Stimulated activated CD4-positive, alpha-beta T cell treated with anti-CD3 and anti-CD28 coated beads, Interleukin-12 subunit alpha, Interleukin-12 subunit beta, amount 100 ng/mL, for 4 hours (primary cell): ENCODE data around the gene IQGAP2.
"Not testable (repeated sequence)": the region's sequence is repeated elsewhere in the genome, so short reads cannot be mapped to it uniquely, and the experiment has no call there.

Source experiments
- DNase-seq: peaks from one replicate; pipeline ENCODE4 v3.0.0-alpha.2; 2020

IQGAP2 gene

GRCh38 chr5:76729373-76730290 lies 326.5 kb downstream of the IQGAP2 start:
- no peak for DNase-seq

DNA sequence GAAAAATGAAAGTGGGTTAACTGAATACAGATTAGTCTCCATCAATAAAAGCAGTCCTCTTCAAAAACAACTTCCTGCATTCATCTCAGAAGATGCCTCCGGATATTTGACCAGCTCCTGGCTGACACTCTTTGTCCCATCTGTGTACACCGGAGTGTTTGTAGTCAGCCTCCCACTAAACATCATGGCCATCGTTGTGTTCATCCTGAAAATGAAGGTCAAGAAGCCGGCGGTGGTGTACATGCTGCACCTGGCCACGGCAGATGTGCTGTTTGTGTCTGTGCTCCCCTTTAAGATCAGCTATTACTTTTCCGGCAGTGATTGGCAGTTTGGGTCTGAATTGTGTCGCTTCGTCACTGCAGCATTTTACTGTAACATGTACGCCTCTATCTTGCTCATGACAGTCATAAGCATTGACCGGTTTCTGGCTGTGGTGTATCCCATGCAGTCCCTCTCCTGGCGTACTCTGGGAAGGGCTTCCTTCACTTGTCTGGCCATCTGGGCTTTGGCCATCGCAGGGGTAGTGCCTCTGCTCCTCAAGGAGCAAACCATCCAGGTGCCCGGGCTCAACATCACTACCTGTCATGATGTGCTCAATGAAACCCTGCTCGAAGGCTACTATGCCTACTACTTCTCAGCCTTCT lies 329.4 kb downstream of the IQGAP2 start:
- no peak for DNase-seq

DNA sequence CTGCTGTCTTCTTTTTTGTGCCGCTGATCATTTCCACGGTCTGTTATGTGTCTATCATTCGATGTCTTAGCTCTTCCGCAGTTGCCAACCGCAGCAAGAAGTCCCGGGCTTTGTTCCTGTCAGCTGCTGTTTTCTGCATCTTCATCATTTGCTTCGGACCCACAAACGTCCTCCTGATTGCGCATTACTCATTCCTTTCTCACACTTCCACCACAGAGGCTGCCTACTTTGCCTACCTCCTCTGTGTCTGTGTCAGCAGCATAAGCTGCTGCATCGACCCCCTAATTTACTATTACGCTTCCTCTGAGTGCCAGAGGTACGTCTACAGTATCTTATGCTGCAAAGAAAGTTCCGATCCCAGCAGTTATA lies 329.9 kb downstream of the IQGAP2 start:
- DNase-seq, result no peak

- DNase-seq, result no peak
Observed at GRCh38 chr5:76735762-76736545, 332.9 kb downstream of the IQGAP2 start.

DNA sequence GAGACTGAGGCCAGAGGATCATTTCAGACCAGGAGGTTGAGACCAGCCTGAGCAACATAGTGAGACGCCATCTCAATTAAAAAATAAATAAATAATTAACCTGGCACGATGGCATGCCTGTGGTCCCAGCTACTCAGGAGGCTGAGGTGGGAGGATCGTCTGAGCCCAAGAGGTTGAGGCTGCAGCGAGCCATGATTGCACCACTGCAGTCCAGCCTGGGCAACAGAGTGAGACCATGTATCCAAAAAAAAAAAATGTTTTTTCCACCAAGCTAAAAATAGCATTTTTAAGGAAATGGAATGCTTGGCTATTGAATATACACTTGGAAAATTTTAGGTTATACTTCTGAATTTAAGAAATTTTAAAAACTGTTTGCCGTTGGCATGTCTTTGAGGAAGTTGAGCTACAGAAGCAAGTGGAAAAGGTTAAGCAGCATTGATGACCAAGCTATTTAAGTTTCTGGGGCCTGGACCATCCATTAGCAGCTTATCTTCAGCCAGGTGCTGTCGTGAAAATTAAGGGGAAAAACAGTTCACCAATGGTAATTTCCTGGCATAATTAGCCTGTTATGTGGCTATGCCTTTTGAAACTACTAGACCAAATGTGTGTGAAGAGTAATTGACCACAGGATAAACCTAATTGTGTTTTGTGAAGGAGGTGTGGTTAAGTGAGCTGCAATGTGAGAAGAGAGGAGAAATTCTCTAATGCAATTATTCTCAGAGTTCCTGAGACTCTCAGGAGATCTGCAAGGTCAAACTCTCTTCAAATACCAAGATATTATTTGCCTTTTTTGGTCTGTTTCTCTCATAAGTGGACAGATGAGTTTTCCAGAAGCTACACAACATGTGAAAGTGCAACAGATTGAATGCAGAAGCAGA lies 333.8 kb downstream of the IQGAP2 start:
- DNase-seq, result no peak

- DNase-seq, result no peak
Observed at GRCh38 chr5:76737846-76738245, 334.8 kb downstream of the IQGAP2 start.

DNA sequence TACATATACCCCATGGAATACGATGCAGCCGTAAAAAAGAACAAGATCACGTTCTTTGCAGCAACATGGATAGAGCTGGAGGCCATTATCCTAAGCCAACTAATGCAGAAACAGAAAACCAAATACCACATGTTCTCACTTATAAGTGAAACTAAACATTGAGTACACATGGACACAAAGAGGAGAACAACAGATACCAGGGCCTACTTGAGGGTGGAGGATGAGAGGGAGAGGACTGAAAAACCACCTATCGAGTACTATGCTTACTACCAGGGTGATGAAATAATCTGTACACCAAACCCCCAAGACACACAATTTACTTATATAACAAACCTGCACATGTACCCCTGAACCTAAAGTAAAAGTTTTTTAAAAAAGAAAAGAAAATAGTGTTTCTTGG lies 338.4 kb downstream of the IQGAP2 start:
- not testable (repeated sequence) for DNase-seq

- no peak for DNase-seq
Observed at GRCh38 chr5:76742583-76742982, 339.5 kb downstream of the IQGAP2 start.

- DNase-seq, result no peak
Observed at GRCh38 chr5:76744632-76745031, 341.5 kb downstream of the IQGAP2 start.

- DNase-seq, result no peak
Observed at GRCh38 chr5:76745670-76746069, 342.6 kb downstream of the IQGAP2 start.

- DNase-seq, result no peak
Observed at GRCh38 chr5:76746677-76747076, 343.6 kb downstream of the IQGAP2 start.

DNA sequence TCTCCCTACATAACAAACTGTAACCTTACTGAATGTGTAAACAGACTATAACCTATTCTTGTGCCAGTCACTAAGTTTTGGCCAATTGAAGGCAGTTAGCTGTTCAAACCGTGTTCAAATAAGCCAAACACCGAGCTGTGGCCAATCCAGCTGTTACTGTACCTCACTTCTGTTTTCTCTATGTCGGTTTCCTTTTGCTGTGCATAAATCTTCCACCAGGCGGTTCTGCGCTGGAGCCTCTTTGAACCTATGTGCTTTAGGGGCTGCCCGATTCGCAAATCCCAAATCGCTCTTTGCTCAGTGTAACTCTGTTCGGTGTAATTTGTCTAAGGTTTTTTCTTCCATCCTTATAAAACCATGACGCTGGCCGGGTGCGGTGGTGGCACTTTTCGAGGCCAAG lies 344.6 kb downstream of the IQGAP2 start:
- no peak for DNase-seq

GRCh38 chr5:76751291-76751690 lies 348.2 kb downstream of the IQGAP2 start:
- DNase-seq, result no peak

DNA sequence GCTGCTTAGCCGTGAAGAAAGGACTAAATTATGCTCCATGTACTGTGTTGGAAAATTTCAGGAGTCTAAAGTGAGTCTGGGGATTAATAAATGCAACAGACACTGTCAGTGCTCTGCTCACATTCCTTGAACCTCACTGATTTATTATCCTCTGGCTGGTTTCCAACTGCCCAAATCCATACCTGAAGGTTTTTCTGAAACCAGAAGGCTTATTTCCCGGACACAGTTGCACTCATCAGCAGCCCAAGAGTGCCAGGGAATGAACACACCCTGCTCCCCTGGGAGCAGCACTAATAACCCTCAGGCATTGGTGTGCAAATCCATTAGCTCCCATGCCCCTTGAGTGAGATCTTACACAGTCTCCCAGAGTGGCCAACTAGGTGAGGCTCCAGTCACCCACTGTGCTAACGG lies 351.6 kb downstream of the IQGAP2 start:
- DNase-seq, result no peak

GRCh38 chr5:76755779-76756637 lies 352.9 kb downstream of the IQGAP2 start:
- DNase-seq, result no peak

DNA sequence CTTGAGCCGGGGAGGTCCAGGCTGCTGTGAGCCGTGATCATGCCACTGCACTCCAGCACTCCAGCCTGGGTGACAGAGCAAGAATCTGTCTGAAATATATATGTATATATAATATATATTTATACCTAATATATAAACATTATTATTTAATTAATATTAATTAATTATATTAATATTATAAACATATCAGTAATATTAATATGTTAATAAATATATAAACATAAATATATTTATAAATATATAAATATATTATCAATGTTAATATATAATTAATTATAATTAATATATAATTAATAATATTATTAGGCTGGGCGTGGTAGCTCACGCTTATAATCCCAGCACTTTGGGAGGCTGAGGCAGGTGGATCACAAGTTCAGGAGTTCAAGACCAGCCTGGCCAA lies 354.0 kb downstream of the IQGAP2 start:
- DNase-seq, result no peak
